ENCODE data around the gene FOXP1. TPM values are rescaled to one million over a fixed set of nuclear protein-coding genes. Genes with fewer than 3 reads are reported as not detected.

FOXP1 gene
- total RNA-seq, 4 donors from 2014 or later = 54.2 to 152 (median 129) TPM

GRCh38 chr3:71545330-71545729 is 38.2 kb downstream of the FOXP1 start:
- no peak overlapping the region for H3K27ac ChIP-seq
- TF ChIP-seq, protein P1, sequence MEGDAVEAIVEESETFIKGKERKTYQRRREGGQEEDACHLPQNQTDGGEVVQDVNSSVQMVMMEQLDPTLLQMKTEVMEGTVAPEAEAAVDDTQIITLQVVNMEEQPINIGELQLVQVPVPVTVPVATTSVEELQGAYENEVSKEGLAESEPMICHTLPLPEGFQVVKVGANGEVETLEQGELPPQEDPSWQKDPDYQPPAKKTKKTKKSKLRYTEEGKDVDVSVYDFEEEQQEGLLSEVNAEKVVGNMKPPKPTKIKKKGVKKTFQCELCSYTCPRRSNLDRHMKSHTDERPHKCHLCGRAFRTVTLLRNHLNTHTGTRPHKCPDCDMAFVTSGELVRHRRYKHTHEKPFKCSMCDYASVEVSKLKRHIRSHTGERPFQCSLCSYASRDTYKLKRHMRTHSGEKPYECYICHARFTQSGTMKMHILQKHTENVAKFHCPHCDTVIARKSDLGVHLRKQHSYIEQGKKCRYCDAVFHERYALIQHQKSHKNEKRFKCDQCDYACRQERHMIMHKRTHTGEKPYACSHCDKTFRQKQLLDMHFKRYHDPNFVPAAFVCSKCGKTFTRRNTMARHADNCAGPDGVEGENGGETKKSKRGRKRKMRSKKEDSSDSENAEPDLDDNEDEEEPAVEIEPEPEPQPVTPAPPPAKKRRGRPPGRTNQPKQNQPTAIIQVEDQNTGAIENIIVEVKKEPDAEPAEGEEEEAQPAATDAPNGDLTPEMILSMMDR (IDR thresholded peaks at IDR 0.05) = no peak
- no peak for TF ChIP-seq POLR2A (IDR thresholded peaks at IDR 0.05)
- no peaks in the 10 kb centered on the region for H3K9me3 ChIP-seq
- no peak overlapping the region for H3K4me3 ChIP-seq
- intact Hi-C loops (cut with DNase I; ENCODE audit: low total_unique reads) = no loop called here
- H3K27me3 ChIP-seq = no peaks in the 10 kb centered on the region
- H3K36me3 ChIP-seq = no peaks in the 10 kb centered on the region
- peaks cover 0 to 7% of the 10 kb centered on the region in 2 donors for H3K4me1 ChIP-seq
- DNase-seq = no peak

DNA sequence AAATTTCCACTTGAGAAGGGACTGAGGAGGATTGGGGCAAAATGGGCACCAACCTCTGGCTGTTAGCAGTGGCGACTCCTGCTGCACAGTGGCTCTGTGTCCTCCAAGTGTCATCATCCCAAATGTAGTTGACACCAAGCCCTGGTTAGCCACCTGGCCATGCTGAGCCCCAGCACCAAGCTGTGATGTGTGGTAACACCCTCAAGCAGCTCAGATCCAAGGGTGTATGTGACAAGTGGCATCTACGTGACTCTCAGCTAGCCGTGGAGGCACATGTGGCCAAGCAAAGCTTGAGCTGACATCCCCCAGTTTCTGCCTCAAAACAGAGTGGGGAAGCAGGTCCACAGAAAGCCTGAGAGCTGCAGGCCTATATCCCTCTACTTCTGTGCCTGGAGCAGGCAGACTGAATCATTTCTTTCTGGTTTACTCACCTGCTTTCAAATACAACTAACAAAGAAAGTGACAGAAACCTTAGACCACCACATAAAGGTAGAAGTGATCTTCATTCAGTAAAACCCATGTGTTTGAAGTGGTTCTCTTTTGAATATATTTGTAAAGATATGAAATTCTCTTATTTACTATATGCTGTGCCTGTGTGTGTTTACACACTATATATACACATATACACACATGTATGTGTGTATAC is 40.0 kb downstream of the FOXP1 start:
- intact Hi-C loops (cut with DNase I; ENCODE audit: low total_unique reads) = no loop called here
- H3K4me3 ChIP-seq = no peak overlapping the region
- H3K36me3 ChIP-seq = no peaks in the 10 kb centered on the region
- peak overlapping the region; percentile 56 to 87 for H3K27ac ChIP-seq
- H3K27me3 ChIP-seq = no peaks in the 10 kb centered on the region
- TF ChIP-seq, protein P1 (IDR thresholded peaks at IDR 0.05) = no peak
- peaks cover 0 to 7% of the 10 kb centered on the region in 2 donors for H3K4me1 ChIP-seq
- H3K9me3 ChIP-seq = no peaks in the 10 kb centered on the region
- peak in 1 of 2 donors; percentile 17 for DNase-seq

- no peak for TF ChIP-seq POLR2A (IDR thresholded peaks at IDR 0.05)
- TF ChIP-seq, protein P1 (IDR thresholded peaks at IDR 0.05) = no peak
Observed at GRCh38 chr3:71542521-71543370, 40.8 kb downstream of the FOXP1 start.

GRCh38 chr3:71541313-71541712 is 42.2 kb downstream of the FOXP1 start:
- H3K27me3 ChIP-seq = no peaks in the 10 kb centered on the region
- no peak for DNase-seq
- intact Hi-C loops (cut with DNase I; ENCODE audit: low total_unique reads) = no loop called here
- TF ChIP-seq, protein P1 (IDR thresholded peaks at IDR 0.05) = no peak
- no peak for TF ChIP-seq POLR2A (IDR thresholded peaks at IDR 0.05)
- no peaks in the 10 kb centered on the region for H3K9me3 ChIP-seq
- no peaks in the 10 kb centered on the region for H3K36me3 ChIP-seq
- H3K4me1 ChIP-seq = peaks cover 11 to 16% of the 10 kb centered on the region in 2 donors
- H3K27ac ChIP-seq = peak overlapping the region in 1 of 2 donors; percentile 87
- no peak overlapping the region for H3K4me3 ChIP-seq

More at GRCh38 chr3:71542521-71543370, 40.8 kb downstream of the FOXP1 start:
- peak overlapping the region; percentile 3 to 7 for H3K4me3 ChIP-seq
- DNase-seq = peak; percentile 81 to 88
- H3K27me3 ChIP-seq = no peaks in the 10 kb centered on the region
- H3K36me3 ChIP-seq = no peaks in the 10 kb centered on the region
- intact Hi-C loops (cut with DNase I; ENCODE audit: low total_unique reads) = no loop called here
- peak overlapping the region; percentile 56 to 87 for H3K27ac ChIP-seq
- H3K4me1 ChIP-seq = peaks cover 3 to 7% of the 10 kb centered on the region in 2 donors
- H3K9me3 ChIP-seq = no peaks in the 10 kb centered on the region

DNA sequence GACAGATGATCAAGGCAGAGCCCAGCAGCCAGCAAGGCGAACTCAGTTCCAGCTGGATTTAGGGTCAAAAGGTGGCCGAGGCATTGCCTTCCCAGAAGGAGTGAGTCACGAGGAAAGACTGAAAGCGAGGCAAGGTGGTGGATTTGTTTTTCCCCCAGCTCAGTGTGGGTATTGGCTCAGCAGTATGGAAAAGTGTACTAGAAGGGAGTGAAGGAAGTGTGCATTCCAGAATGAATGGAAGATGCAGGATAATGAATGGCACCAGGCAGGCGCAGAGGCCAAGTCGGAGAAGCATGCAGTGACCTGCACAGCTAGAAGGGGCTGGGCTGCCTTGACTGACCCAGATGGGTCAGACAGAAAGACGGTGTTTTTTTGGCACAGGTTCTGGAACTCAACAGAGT is 46.3 kb downstream of the FOXP1 start:
- no peaks in the 10 kb centered on the region for H3K36me3 ChIP-seq
- H3K4me1 ChIP-seq = peaks cover 11 to 16% of the 10 kb centered on the region in 2 donors
- TF ChIP-seq, protein P1 (IDR thresholded peaks at IDR 0.05) = no peak
- TF ChIP-seq POLR2A (IDR thresholded peaks at IDR 0.05) = no peak
- no peaks in the 10 kb centered on the region for H3K27me3 ChIP-seq
- intact Hi-C loops (cut with DNase I; ENCODE audit: low total_unique reads) = no loop called here
- no peaks in the 10 kb centered on the region for H3K9me3 ChIP-seq
- peak; percentile 67 to 69 for DNase-seq
- H3K4me3 ChIP-seq = no peak overlapping the region
- peak overlapping the region; percentile 38 to 66 for H3K27ac ChIP-seq

All from uterus (tissue), 4 donors.